Ishikawa (cell line): ENCODE measurements around the gene NDUFB2.

Source experiments
- CEBPB ChIP-seq: IDR thresholded peaks from 2 replicates; pipeline ENCODE4 v1.6.1; 2012
- CREB1 ChIP-seq: IDR thresholded peaks from 2 replicates; pipeline ENCODE4 v1.6.1; 2012; ENCODE audit warnings: low read depth
- EGR1 ChIP-seq: IDR thresholded peaks from 2 replicates; pipeline ENCODE4 v1.6.1; 2012
- EP300 ChIP-seq: IDR thresholded peaks from 2 replicates; pipeline ENCODE4 v1.6.1; 2012; ENCODE audit warnings: borderline replicate concordance
- FOXM1 ChIP-seq: IDR thresholded peaks from 2 replicates; pipeline ENCODE4 v1.6.1; 2012; ENCODE audit warnings: low read depth, borderline replicate concordance
- NFIC ChIP-seq: IDR thresholded peaks from 2 replicates; pipeline ENCODE4 v1.6.1; 2012
- RAD21 ChIP-seq: IDR thresholded peaks from 2 replicates; pipeline ENCODE4 v1.6.1; 2012; ENCODE audit warnings: low read depth
- TAF1 ChIP-seq: IDR thresholded peaks from 2 replicates; pipeline ENCODE4 v1.6.1; 2012; ENCODE audit warnings: low read depth, mild to moderate bottlenecking
- TCF12 ChIP-seq: IDR thresholded peaks from 2 replicates; pipeline ENCODE4 v1.6.1; 2012; ENCODE audit warnings: low read depth
- TEAD4 ChIP-seq: IDR thresholded peaks from 2 replicates; pipeline ENCODE4 v1.6.1; 2012
- YY1 ChIP-seq: IDR thresholded peaks from 2 replicates; pipeline ENCODE4 v1.6.1; 2012; ENCODE audit warnings: low read depth
- ZBTB7A ChIP-seq: IDR thresholded peaks from 2 replicates; pipeline ENCODE4 v1.6.1; 2012; ENCODE audit warnings: low read depth
- TF ChIP-seq, protein P1 (sequence below): IDR thresholded peaks from 2 replicates; pipeline ENCODE4 v1.6.1; 2012
- TF ChIP-seq, protein P2 (sequence below): IDR thresholded peaks from 2 replicates; pipeline ENCODE4 v1.6.1; 2012
- TF ChIP-seq, protein P3 (sequence below): IDR thresholded peaks from 2 replicates; pipeline ENCODE4 v1.6.1; 2012; ENCODE audit warnings: low read depth, mild to moderate bottlenecking

The NDUFB2 gene

DNA sequence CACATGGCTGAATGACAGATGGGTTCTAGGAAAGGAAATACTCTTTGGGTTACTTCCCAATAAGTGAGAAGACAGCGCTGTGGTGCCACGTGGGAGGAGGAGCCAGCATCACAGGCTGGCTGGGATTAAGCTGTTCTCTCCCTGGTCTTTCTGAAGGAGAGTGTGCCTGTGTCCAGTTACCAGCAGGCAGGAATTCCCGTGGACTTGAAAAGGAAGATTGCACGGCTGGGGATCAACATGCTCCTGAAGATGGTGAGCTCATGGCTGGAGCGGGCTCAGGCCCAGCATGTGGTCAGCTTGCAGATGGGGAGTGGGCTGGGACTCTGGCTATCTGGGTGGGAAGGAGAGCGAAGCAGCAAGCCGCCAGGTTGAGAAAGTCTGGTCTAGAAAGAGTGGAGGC lies 15.6 kb upstream of the NDUFB2 start:
- TF ChIP-seq EP300 (no peak), ZBTB7A (no peak), TCF12 (no peak)
- TF ChIP-seq, protein P1, sequence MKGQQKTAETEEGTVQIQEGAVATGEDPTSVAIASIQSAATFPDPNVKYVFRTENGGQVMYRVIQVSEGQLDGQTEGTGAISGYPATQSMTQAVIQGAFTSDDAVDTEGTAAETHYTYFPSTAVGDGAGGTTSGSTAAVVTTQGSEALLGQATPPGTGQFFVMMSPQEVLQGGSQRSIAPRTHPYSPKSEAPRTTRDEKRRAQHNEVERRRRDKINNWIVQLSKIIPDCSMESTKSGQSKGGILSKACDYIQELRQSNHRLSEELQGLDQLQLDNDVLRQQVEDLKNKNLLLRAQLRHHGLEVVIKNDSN, result no peak

DNA sequence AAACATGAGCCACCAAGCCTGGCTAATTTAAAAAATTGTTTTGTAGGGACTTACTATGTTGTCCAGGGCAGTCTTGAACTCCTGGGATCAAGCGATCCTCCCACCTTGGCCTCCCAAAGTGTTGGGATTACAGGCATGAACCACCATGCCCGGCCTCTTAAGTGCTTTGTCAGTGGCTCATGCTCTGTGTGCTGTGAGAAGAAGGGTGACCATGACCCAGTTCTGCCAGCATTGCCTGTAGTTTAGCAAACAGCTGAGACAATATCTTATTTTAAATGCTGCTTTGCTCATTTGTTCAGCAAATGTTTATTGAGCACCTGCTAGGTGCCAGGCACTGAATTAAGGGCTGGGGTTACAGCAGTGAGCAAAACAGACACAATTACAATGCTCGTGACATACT lies 14.7 kb upstream of the NDUFB2 start:
- no peak for TF ChIP-seq EGR1
- TF ChIP-seq YY1, result no peak
- TF ChIP-seq RAD21, result no peak
- no peak for TF ChIP-seq TCF12
- TF ChIP-seq FOXM1, result no peak
- no peak for TF ChIP-seq TEAD4
- no peak for TF ChIP-seq NFIC
- TF ChIP-seq CREB1, result no peak
- TF ChIP-seq, protein P2, sequence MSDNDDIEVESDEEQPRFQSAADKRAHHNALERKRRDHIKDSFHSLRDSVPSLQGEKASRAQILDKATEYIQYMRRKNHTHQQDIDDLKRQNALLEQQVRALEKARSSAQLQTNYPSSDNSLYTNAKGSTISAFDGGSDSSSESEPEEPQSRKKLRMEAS, result no peak
- TF ChIP-seq TAF1, result no peak
- TF ChIP-seq, protein P1, result no peak

GRCh38 chr7:140683657-140684056 lies 12.9 kb upstream of the NDUFB2 start:
- TF ChIP-seq CEBPB, result no peak
- TF ChIP-seq FOXM1, result no peak
- TF ChIP-seq EP300, result no peak
- TF ChIP-seq YY1, result no peak
- no peak for TF ChIP-seq CREB1
- TF ChIP-seq TCF12, result no peak
- TF ChIP-seq NFIC, result no peak
- TF ChIP-seq TAF1, result no peak
- TF ChIP-seq, protein P2, result no peak
- TF ChIP-seq ZBTB7A, result no peak
- no peak for TF ChIP-seq RAD21
- TF ChIP-seq, protein P3, sequence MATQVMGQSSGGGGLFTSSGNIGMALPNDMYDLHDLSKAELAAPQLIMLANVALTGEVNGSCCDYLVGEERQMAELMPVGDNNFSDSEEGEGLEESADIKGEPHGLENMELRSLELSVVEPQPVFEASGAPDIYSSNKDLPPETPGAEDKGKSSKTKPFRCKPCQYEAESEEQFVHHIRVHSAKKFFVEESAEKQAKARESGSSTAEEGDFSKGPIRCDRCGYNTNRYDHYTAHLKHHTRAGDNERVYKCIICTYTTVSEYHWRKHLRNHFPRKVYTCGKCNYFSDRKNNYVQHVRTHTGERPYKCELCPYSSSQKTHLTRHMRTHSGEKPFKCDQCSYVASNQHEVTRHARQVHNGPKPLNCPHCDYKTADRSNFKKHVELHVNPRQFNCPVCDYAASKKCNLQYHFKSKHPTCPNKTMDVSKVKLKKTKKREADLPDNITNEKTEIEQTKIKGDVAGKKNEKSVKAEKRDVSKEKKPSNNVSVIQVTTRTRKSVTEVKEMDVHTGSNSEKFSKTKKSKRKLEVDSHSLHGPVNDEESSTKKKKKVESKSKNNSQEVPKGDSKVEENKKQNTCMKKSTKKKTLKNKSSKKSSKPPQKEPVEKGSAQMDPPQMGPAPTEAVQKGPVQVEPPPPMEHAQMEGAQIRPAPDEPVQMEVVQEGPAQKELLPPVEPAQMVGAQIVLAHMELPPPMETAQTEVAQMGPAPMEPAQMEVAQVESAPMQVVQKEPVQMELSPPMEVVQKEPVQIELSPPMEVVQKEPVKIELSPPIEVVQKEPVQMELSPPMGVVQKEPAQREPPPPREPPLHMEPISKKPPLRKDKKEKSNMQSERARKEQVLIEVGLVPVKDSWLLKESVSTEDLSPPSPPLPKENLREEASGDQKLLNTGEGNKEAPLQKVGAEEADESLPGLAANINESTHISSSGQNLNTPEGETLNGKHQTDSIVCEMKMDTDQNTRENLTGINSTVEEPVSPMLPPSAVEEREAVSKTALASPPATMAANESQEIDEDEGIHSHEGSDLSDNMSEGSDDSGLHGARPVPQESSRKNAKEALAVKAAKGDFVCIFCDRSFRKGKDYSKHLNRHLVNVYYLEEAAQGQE, result no peak
- TF ChIP-seq TEAD4, result no peak

DNA sequence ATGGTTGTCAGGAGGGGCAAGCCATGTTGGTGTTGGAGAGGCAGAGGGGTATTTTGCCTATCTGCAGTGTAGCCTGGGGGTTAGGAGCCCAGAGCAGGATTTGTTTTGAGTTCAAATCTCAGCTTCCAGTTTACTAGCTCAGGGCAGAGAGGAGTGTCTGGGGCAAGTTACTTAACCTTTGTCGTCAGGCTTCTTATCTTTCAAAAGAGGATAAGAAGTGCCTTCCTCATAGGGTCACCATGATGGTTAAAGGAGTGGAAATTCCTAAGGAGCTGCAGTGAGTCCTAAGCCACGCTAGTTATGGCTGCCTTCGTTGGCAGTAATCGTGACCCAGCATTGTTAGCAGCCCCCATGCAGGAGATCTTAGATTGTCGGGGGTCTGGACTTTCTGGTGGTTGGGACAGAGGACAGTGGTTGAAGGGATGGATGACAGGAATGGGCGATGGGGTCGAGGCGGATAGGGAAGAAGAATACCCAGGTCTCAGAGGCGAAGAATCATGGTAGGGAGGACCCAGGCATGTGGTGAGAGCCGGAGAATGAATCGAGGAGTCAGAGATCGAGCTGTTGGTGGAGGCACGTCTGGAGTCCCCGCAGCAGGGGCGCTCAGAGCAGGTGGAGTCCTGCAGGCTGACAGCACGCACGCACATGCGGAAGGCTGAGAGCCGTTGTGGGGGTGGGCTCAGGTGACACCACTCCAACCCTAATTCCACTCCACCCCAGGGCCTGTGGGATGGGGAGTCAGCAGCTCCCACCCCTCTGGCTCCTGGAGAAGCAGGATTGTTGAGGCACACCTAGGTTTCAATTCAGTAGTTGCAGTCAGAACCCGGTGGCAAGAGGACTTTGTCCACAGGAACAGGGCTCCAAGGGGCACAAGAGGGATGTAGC lies 12.2 kb upstream of the NDUFB2 start:
- TF ChIP-seq YY1 (no peak), FOXM1 (no peak), NFIC (no peak), EP300 (no peak), TCF12 (no peak)

- TF ChIP-seq TAF1, result no peak
- no peak for TF ChIP-seq NFIC
- TF ChIP-seq, protein P1, result no peak
- TF ChIP-seq EGR1, result no peak
- no peak for TF ChIP-seq YY1
- TF ChIP-seq, protein P2, result no peak
- no peak for TF ChIP-seq TEAD4
- TF ChIP-seq EP300, result no peak
- TF ChIP-seq ZBTB7A, result no peak
- no peak for TF ChIP-seq RAD21
- no peak for TF ChIP-seq CREB1
- no peak for TF ChIP-seq FOXM1
Observed at GRCh38 chr7:140685407-140686087, 11.0 kb upstream of the NDUFB2 start.

DNA sequence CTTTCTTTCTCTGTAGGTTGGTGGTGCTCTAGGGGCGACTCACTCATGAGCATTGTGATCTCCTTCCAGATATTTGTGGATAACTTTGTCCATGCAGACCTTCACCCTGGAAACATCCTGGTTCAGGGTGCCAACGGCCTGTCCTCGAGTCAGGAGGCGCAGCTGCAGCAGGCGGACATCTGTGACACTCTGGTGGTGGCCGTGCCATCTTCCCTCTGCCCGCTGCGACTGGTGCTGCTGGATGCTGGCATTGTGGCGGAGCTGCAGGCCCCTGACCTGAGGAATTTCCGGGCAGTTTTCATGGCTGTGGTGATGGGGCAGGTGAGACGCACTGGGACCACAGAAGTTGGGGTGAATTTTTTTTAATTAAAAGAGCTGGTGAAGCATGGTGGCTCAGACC lies 9.6 kb upstream of the NDUFB2 start:
- TF ChIP-seq YY1, result no peak
- no peak for TF ChIP-seq NFIC
- TF ChIP-seq CEBPB, result no peak
- TF ChIP-seq ZBTB7A, result no peak
- no peak for TF ChIP-seq CREB1
- no peak for TF ChIP-seq TAF1
- TF ChIP-seq, protein P2, result no peak
- TF ChIP-seq FOXM1, result no peak
- TF ChIP-seq, protein P3, result no peak
- TF ChIP-seq EP300, result no peak
- TF ChIP-seq, protein P1, result no peak
- no peak for TF ChIP-seq RAD21
- no peak for TF ChIP-seq EGR1
- no peak for TF ChIP-seq TEAD4
- TF ChIP-seq TCF12, result no peak
